Measurements from ENCODE around the gene ARHGAP15.

The ARHGAP15 gene

GRCh38 chr2:143758629-143759330 lies 629.6 kb downstream of the ARHGAP15 start:
- no peaks in the 10 kb centered on the region for H3F3A ChIP-seq (ENCODE audit: control insufficient read depth, insufficient read depth)
- no peak overlapping the region for H3K4me3 ChIP-seq (ENCODE audit: low read length)
- H3K36me3 ChIP-seq (ENCODE audit: control insufficient read depth, low read length) = no peaks in the 10 kb centered on the region
- H3K27ac ChIP-seq (ENCODE audit: low read depth, low read length) = no peak overlapping the region
- no peak overlapping the region for H3K4me2 ChIP-seq (ENCODE audit: low read length)
- no peaks in the 10 kb centered on the region for H3K4me1 ChIP-seq (ENCODE audit: control insufficient read depth, low read length)
- H3K9me2 ChIP-seq (replicated peaks; ENCODE audit: control insufficient read depth, low read length) = no peaks in the 10 kb centered on the region
- H3K79me2 ChIP-seq (ENCODE audit: control insufficient read depth, low read length) = no peaks in the 10 kb centered on the region
- no peaks in the 10 kb centered on the region for H3K27me3 ChIP-seq (ENCODE audit: control insufficient read depth, low read length)
- no peaks in the 10 kb centered on the region for H3K9me3 ChIP-seq (ENCODE audit: control insufficient read depth, insufficient read depth, low read length)
- H4K20me1 ChIP-seq (ENCODE audit: control insufficient read depth, insufficient read depth, low read depth, low read length) = no peaks in the 10 kb centered on the region
- no peak for TF ChIP-seq CTCF (IDR thresholded peaks at IDR 0.05; ENCODE audit: low read depth, low read length, poor library complexity, severe bottlenecking)
- no peak for TF ChIP-seq EZH2phosphoT487 (IDR thresholded peaks at IDR 0.05; ENCODE audit: borderline replicate concordance, low read length)

- H3K4me2 ChIP-seq (ENCODE audit: low read length) = no peak overlapping the region
- TF ChIP-seq EZH2phosphoT487 (IDR thresholded peaks at IDR 0.05; ENCODE audit: borderline replicate concordance, low read length) (no peak), CTCF (IDR thresholded peaks at IDR 0.05; ENCODE audit: low read depth, low read length, poor library complexity, severe bottlenecking) (no peak)
- H3K79me2 ChIP-seq (ENCODE audit: control insufficient read depth, low read length) = no peaks in the 10 kb centered on the region
- no peak overlapping the region for H3K4me3 ChIP-seq (ENCODE audit: low read length)
- no peaks in the 10 kb centered on the region for H3K4me1 ChIP-seq (ENCODE audit: control insufficient read depth, low read length)
- H3F3A ChIP-seq (ENCODE audit: control insufficient read depth, insufficient read depth) = no peaks in the 10 kb centered on the region
- no peaks in the 10 kb centered on the region for H3K27me3 ChIP-seq (ENCODE audit: control insufficient read depth, low read length)
- H3K9me3 ChIP-seq (ENCODE audit: control insufficient read depth, insufficient read depth, low read length) = no peaks in the 10 kb centered on the region
- H4K20me1 ChIP-seq (ENCODE audit: control insufficient read depth, insufficient read depth, low read depth, low read length) = no peaks in the 10 kb centered on the region
- H3K9me2 ChIP-seq (replicated peaks; ENCODE audit: control insufficient read depth, low read length) = no peaks in the 10 kb centered on the region
- no peak overlapping the region for H3K27ac ChIP-seq (ENCODE audit: low read depth, low read length)
- H3K36me3 ChIP-seq (ENCODE audit: control insufficient read depth, low read length) = no peaks in the 10 kb centered on the region
Observed at GRCh38 chr2:143759455-143759854, 630.2 kb downstream of the ARHGAP15 start.

DNA sequence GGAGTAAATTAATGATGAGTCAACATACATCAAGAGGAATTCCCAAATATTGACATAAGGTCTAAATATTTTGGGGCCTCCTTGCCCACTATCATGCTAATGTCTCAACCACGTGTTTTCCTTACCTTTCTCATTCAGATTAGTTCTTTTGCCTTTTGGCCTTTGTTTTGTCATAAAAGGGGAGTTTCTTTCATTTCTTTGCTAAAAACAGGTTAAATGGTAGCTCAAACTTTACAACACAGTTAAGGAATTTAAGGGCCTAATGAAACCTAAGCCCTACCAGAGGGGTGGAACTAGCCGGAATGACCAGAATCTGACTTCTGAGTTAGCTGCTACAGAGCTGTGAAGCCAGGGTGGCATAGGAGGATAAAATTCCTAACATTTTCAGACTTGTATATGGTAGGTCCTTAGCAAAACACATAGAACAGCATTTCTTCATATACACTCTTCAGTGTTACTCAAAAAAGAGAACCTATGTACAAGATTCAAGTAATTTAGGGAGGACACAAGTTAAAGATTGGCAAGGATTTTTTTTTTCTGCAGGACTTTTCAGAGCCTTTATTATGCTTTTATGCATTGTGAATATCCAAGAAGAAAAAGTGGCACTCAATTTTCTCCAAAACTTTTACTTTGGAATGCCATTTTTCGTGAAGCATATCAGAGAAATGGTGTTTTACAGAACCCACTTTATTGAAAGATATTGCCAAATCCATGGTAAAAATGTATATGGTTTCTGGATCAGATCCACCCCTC lies 633.1 kb downstream of the ARHGAP15 start:
- H3K4me1 ChIP-seq (ENCODE audit: control insufficient read depth, low read length) = no peaks in the 10 kb centered on the region
- H3K9me2 ChIP-seq (replicated peaks; ENCODE audit: control insufficient read depth, low read length) = no peaks in the 10 kb centered on the region
- H3K36me3 ChIP-seq (ENCODE audit: control insufficient read depth, low read length) = no peaks in the 10 kb centered on the region
- H3K9me3 ChIP-seq (ENCODE audit: control insufficient read depth, insufficient read depth, low read length) = no peaks in the 10 kb centered on the region
- no peak for TF ChIP-seq CTCF (IDR thresholded peaks at IDR 0.05; ENCODE audit: low read depth, low read length, poor library complexity, severe bottlenecking)
- no peak for TF ChIP-seq EZH2phosphoT487 (IDR thresholded peaks at IDR 0.05; ENCODE audit: borderline replicate concordance, low read length)
- H4K20me1 ChIP-seq (ENCODE audit: control insufficient read depth, insufficient read depth, low read depth, low read length) = no peaks in the 10 kb centered on the region
- no peak overlapping the region for H3K27ac ChIP-seq (ENCODE audit: low read depth, low read length)
- H3K27me3 ChIP-seq (ENCODE audit: control insufficient read depth, low read length) = no peaks in the 10 kb centered on the region
- H3K79me2 ChIP-seq (ENCODE audit: control insufficient read depth, low read length) = no peaks in the 10 kb centered on the region
- H3K4me2 ChIP-seq (ENCODE audit: low read length) = no peak overlapping the region
- H3F3A ChIP-seq (ENCODE audit: control insufficient read depth, insufficient read depth) = no peaks in the 10 kb centered on the region
- no peak overlapping the region for H3K4me3 ChIP-seq (ENCODE audit: low read length)
